ENCODE results near the gene SEMA3D. TPM values are rescaled to one million over a fixed set of nuclear protein-coding genes. Genes with fewer than 3 reads are reported as not detected.

The SEMA3D gene
- total and polyA plus RNA-seq, 2 donors (not counting 1 experiment from before 2014, with no cell fraction given), result 0.46 to 0.59 TPM

- DNase-seq, result no peak
- H4K20me1 ChIP-seq (ENCODE audit: control insufficient read depth, insufficient read depth, low read length, poor library complexity, severe bottlenecking), result no peaks in the 10 kb centered on the region
- peaks cover 17% of the 10 kb centered on the region for H3K4me1 Mint-ChIP-seq
- no peaks in the 10 kb centered on the region for H3K79me2 ChIP-seq (ENCODE audit: control insufficient read depth, insufficient read depth, low read length)
- intact Hi-C loops (cut with micrococcal nuclease), result no loop called here
- H3K36me3 ChIP-seq (replicated peaks in 1 of 2; ENCODE audit: control extremely low read depth in 1 of 2, control insufficient read depth in 1 of 2, extremely low read depth in 1 of 2, insufficient read depth in 2 of 2, low read length in 1 of 2), result no peaks in the 10 kb centered on the region
- peak overlapping the region in 1 of 5 experiments; percentile 41 for H3K4me3 ChIP-seq (ENCODE audit: control extremely low read depth in 1 of 5, extremely low read depth in 1 of 5, insufficient read depth in 1 of 5, low read depth in 2 of 5, low read length in 4 of 5)
- no peak overlapping the region for H3K27ac ChIP-seq (ENCODE audit: low read length in 2 of 2)
- ATAC-seq (ENCODE audit: low read depth), result no peak
- no peak overlapping the region for H2AFZ ChIP-seq (ENCODE audit: insufficient read depth, low read depth, low read length, poor library complexity, severe bottlenecking)
- peaks cover 0 to 5% (median 0%) of the 10 kb centered on the region in 3 donors for H3K9me3 ChIP-seq (ENCODE audit: control extremely low read depth in 1 of 3, control insufficient read depth in 2 of 3, insufficient read depth in 1 of 3, low read length in 2 of 3)
- TF ChIP-seq EZH2 (IDR thresholded peaks at IDR 0.05; ENCODE audit: borderline replicate concordance, insufficient read depth, low read depth, low read length, poor library complexity, severe bottlenecking) (no peak), CTCF (IDR thresholded peaks at IDR 0.05) (no peak)
- H3K27ac Mint-ChIP-seq, result no peak overlapping the region
- H3K4me2 ChIP-seq (replicated peaks; ENCODE audit: low read depth, low read length, poor library complexity, severe bottlenecking), result peak overlapping the region; percentile 5
- peaks cover 2% of the 10 kb centered on the region for H3K9me3 Mint-ChIP-seq (ENCODE audit: insufficient read depth)
- no peaks in the 10 kb centered on the region for H3K27me3 Mint-ChIP-seq
- ChIA-PET CTCF (no interaction called here), POLR2A (no interaction called here)
- no peaks in the 10 kb centered on the region for H3K27me3 ChIP-seq (replicated peaks in 1 of 4; ENCODE audit: control extremely low read depth in 1 of 4, control insufficient read depth in 3 of 4, insufficient read depth in 4 of 4, low read length in 3 of 4)
- H3K9ac ChIP-seq (ENCODE audit: low read length), result no peak overlapping the region
- H3K4me1 ChIP-seq (ENCODE audit: control insufficient read depth in 2 of 2, insufficient read depth in 2 of 2, low read length in 2 of 2), result peaks cover 4 to 19% of the 10 kb centered on the region in 2 donors
- peak overlapping the region; percentile 4 for H3K4me3 Mint-ChIP-seq
Observed at GRCh38 chr7:85229544-85229943, 42.7 kb upstream of the SEMA3D start.

GRCh38 chr7:85226361-85227085 is 39.7 kb upstream of the SEMA3D start:
- no peak for ATAC-seq (ENCODE audit: low read depth)
- Histone ChIP-seq H3K36me3 (replicated peaks in 1 of 2; ENCODE audit: control extremely low read depth in 1 of 2, control insufficient read depth in 1 of 2, extremely low read depth in 1 of 2, insufficient read depth in 2 of 2, low read length in 1 of 2) (no peaks in the 10 kb centered on the region), H3K27ac (ENCODE audit: low read length in 2 of 2) (no peak overlapping the region), H3K27me3 (replicated peaks in 1 of 4; ENCODE audit: control extremely low read depth in 1 of 4, control insufficient read depth in 3 of 4, insufficient read depth in 4 of 4, low read length in 3 of 4) (no peaks in the 10 kb centered on the region), H3K9ac (ENCODE audit: low read length) (no peak overlapping the region), H3K4me2 (replicated peaks; ENCODE audit: low read depth, low read length, poor library complexity, severe bottlenecking) (no peak overlapping the region), H3K79me2 (ENCODE audit: control insufficient read depth, insufficient read depth, low read length) (no peaks in the 10 kb centered on the region), H3K4me1 (ENCODE audit: control insufficient read depth in 2 of 2, insufficient read depth in 2 of 2, low read length in 2 of 2) (peaks cover 4 to 19% of the 10 kb centered on the region in 2 donors), H4K20me1 (ENCODE audit: control insufficient read depth, insufficient read depth, low read length, poor library complexity, severe bottlenecking) (no peaks in the 10 kb centered on the region), H3K4me3 (ENCODE audit: control extremely low read depth in 1 of 5, extremely low read depth in 1 of 5, insufficient read depth in 1 of 5, low read depth in 2 of 5, low read length in 4 of 5) (no peak overlapping the region), H3K9me3 (ENCODE audit: control extremely low read depth in 1 of 3, control insufficient read depth in 2 of 3, insufficient read depth in 1 of 3, low read length in 2 of 3) (peaks cover 0 to 4% (median 0%) of the 10 kb centered on the region in 3 donors), H2AFZ (ENCODE audit: insufficient read depth, low read depth, low read length, poor library complexity, severe bottlenecking) (no peak overlapping the region)
- ChIA-PET POLR2A (no interaction called here), CTCF (no interaction called here)
- no peak overlapping the region for H3K4me3 Mint-ChIP-seq
- peaks cover 17% of the 10 kb centered on the region for H3K4me1 Mint-ChIP-seq
- no peaks in the 10 kb centered on the region for H3K27me3 Mint-ChIP-seq
- WGBS (ENCODE audit: insufficient coverage), result no CpG with 5 or more reads among the region's 3 CpGs
- TF ChIP-seq EZH2 (IDR thresholded peaks at IDR 0.05; ENCODE audit: borderline replicate concordance, insufficient read depth, low read depth, low read length, poor library complexity, severe bottlenecking) (no peak), CTCF (IDR thresholded peaks at IDR 0.05) (no peak)
- intact Hi-C loops (cut with micrococcal nuclease), result no loop called here
- no peak overlapping the region for H3K27ac Mint-ChIP-seq
- peaks cover 2% of the 10 kb centered on the region for H3K9me3 Mint-ChIP-seq (ENCODE audit: insufficient read depth)
- DNase-seq, result no peak

Data from B cell (primary cell).